HG03457 (cell line): ENCODE results near the gene ACTBL2.
"Not testable (repeated sequence)": the region's sequence is repeated elsewhere in the genome, so short reads cannot be mapped to it uniquely, and the experiment has no call there.

Experiments used
- ATAC-seq: cut with Tn5 transposase; IDR thresholded peaks from one replicate; pipeline ENCODE4 v1.9.1; 2021; ENCODE audit warnings: moderate number of reproducible peaks; ENCODE audit not compliant: unreplicated experiment

ACTBL2 gene

GRCh38 chr5:57494104-57495098 is 11.8 kb upstream of the ACTBL2 start:
- ATAC-seq, result no peak

DNA sequence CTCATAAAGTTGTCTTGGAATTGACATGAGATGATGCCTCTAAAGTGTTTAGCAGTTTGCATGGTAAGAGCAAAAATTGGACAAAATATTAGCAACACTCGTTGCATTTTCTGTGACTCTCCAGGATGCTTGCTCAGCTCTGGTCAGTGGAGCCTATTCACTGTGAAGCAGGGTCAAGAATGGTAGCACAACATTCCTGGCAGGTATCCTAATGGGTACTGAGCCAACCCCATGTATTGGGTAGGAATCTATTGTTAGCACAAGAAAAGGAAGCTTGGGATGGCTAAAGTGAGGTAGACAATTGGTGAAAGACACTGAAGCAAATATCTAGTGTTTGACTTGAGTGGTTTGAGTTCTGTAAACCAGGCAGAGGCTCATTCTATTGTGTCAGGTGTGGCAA is 10.4 kb upstream of the ACTBL2 start:
- no peak for ATAC-seq

DNA sequence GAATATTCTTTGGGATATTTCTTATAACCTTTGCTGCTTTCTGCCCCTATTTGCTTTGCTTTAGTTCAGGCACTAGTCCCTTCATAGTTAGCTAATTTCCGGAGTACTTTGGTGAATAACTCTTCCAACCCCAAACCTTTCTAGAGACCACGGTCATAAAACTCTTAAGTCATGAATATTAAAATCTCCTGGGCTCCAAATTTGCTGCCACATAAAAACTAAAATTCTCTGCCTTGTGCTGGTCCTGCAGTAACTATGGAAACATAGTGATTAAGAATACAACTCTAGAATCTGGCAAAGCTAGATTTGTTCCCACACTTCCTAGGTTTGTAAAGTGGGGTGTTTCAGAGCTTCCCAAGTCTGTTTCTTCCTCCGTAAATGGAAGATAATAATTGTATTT is 10.0 kb upstream of the ACTBL2 start:
- ATAC-seq, result no peak

- ATAC-seq, result no peak
These were observed 8.9 kb upstream of the ACTBL2 start for GRCh38 chr5:57491369-57491965.

DNA sequence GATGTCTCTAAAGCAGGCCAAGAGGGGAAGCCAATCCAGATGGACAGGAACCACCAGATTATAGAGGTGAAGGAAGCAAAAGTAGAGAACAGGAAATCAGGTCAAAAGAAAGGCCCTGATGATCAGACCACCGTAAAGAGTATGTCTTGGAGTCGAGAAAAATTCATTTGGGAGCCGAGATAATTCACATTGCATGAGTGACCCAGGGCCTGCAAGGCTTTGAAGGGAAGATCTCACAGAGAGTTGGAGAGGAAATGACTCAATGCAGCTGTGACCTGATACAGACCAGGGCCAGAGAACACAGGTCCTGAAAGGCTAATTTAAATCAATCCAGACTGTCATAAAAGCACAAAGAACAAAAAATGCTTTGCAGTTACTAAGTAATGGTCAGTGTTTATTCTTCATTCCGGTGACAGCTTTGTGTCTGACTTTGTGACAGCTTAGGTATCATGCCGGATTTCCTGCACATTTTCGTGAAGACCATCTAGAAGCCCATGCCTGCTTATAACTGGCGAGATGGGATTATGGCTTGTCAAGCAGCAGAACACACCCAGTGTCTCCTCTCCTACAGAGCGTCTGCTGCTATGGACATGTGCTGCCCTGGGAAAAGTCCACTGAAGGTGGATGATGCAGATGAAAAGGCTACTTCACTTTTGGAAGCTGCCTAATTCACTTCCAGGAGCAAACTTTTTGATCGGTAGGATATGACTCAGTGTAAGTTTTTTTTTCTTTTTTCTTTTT is 5.8 kb upstream of the ACTBL2 start:
- no peak for ATAC-seq

- no peak for ATAC-seq
These were observed 3.5 kb upstream of the ACTBL2 start for GRCh38 chr5:57486027-57486602.

DNA sequence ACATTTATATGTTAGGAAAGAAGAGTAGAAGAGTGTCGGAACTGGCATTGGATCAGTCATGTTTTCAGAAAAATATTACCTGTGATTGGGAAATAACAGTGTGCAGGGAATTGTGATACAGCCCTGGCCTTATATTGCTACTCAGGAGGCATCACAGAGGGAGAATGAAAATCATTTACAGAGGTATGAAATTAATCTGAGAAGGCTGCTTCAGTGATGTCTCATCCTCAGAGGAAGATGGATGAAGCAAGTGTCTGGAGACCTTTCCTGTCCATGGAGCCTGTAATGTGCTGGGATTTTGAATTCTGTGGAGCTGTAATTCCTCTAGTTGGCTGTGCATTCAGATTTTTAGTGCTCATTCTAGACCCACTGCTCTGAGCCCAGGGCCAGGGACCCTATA is 3.8 kb downstream of the ACTBL2 start:
- no peak for ATAC-seq

GRCh38 chr5:57476601-57477056 is 6.0 kb downstream of the ACTBL2 start:
- no peak for ATAC-seq

DNA sequence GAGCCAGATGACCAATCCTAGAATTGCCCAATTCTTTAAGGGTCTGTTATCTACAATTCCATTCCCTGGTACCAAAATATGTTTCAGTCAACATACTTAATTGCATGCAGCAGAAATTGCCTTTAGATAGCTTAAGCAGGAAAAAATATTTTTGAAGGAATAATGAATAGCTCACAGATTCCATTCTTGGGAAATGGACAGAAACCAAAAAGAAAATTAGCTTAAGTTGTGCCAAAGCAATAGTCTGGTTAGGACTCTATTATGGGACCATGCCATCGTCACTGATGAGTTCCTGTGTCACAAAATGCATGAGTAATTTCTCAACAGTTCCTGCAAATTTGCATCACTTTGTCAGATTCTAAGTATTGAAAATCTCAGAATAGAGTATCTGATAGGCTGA is 12.3 kb downstream of the ACTBL2 start:
- ATAC-seq, result no peak

DNA sequence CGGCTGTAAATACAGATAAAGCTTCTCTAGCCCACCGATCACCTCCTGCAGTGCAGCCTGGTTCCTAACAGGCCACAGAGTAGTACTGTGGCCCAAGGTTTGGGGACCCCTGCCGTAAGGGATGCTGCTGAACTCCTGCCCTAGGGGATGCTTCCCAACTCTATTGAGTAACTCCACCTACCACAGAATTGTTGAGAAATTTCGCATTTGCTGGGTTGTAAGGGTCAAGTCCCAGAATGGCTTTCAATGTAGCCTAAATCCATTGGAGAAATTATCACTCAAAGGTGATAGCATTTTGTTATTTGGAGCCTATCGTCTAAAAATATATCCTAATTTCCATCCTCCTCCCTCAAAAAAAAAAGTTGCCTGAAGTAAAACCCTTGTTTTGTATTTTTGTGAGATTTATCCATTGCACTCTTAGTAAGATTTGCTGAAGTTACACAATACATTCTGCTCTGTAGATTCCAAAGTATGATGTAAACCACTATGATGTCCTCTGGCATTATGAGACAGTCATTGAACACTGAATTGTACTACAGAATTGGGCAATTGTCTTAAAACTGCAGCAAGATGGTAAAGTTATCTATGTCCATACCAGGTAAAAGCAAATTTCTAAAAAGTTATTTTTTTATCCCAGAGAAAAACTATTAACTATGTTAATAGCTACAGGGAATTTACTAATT is 14.0 kb downstream of the ACTBL2 start:
- no peak for ATAC-seq

- no peak for ATAC-seq
These were observed 16.1 kb downstream of the ACTBL2 start for GRCh38 chr5:57466544-57466943.

GRCh38 chr5:57460056-57460455 is 22.6 kb downstream of the ACTBL2 start:
- not testable (repeated sequence) for ATAC-seq

- ATAC-seq, result no peak
These were observed 24.2 kb downstream of the ACTBL2 start for GRCh38 chr5:57458443-57458842.

DNA sequence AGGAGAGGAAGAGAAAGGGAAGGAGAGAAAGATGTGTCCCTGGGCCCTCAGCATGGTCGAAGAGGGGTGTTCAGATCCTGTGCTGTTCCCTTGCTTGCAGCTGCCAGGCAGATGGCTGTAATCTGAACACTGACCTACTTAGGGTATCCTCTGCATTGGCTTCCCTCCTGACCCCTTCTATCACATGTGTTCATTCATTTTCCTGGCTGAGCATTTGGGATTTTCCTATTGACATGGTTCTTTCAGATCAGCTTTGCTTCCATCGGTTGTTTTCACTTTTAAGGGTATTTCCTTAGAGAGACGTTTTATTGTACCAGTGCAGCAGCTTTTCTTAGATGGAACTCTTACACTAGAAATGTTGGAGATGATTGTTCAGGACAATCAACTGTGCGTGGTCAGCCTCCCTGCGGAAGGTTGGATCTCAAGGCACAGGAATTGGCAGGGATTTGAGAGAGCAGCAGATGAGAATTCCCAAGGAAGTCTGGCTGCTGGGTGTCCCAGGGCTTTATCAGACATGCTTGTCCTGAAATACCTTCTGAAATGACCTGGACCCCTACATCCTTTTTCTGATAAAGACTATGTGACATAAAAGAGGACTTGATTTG is 26.0 kb downstream of the ACTBL2 start:
- ATAC-seq, result no peak

DNA sequence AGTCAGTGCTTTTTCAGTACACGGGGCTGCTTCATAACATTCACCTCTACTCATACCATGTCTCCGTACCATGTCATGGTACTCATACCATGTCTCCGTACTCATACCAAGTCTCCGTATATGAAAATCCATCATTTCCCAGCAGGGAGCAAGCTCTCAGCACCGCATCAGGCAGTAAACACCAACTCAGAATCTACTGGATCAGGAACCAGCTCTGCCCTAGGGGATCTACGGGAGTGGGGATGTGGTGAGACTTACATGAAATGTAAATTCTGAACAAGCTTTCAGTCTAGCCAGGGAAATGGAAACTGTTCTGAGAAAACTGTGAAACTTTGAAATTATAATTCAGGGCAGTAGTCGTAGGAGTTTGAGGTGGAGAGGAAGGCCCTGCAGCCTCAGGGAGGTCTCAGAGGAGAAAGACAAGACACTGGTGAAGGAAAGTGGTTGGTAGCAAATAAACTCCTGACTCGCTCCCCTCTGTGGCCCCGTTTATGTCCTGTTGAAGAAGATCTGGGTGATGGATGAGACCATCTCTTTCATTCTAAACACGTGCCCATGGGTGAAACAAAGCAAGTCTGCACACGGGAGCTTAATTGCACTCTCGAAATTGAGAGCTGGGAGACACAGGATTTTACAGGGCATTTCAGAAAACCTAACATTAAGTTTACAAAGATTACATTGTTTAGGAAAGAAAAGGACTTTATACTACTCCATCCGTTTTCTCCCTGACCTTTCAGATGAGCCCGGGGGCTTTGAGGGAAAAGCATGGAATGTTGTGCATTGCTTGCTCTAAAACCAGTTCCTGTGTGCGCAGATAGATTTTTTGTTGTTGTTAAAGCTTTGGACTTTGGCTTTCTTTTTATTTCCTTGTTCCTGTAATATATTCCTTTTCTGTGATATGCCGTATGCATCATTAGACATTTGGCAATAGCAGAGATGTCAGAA is 26.8 kb downstream of the ACTBL2 start:
- no peak for ATAC-seq

GRCh38 chr5:57454896-57455295 is 27.7 kb downstream of the ACTBL2 start:
- ATAC-seq, result no peak

DNA sequence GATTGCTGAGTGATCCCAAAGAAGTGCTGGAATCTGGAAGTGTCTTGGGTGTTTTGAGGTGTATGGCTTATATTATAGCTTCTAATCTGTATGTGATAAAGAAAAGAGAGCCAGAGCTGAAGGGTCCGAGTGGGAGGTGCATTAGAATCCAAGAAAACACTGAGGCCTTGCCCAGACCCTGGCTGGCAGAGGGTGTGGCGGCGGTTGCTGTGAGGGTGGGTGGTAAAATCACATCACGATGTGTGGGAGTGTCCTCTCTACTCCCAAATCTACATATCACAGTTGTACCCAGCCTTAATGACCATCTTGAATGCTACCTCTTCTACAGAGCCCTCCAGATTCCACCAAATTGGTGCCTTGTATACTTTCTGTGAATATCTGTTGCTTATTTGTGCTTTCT is 28.9 kb downstream of the ACTBL2 start:
- ATAC-seq, result no peak

DNA sequence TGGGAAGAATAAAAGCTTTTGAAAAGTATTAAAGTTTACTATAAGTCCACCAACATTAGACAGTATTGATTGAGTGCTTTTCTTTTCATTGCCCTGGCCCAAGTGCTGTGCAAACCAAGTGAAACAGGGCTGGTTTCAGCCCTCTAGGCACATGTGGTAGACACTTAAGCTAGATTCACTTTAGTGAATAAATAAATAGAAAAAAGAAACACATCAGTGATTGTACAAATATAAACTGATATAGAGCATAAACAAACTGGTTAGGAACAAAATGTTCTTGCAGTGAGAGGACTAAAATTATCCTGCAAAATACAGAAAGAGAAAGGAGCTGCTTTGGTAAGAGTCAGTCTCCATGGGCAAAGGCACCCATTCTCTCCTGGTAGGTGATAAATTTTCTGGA is 29.7 kb downstream of the ACTBL2 start:
- ATAC-seq, result no peak
